ENCODE data around the gene PDE6G.

PDE6G gene

DNA sequence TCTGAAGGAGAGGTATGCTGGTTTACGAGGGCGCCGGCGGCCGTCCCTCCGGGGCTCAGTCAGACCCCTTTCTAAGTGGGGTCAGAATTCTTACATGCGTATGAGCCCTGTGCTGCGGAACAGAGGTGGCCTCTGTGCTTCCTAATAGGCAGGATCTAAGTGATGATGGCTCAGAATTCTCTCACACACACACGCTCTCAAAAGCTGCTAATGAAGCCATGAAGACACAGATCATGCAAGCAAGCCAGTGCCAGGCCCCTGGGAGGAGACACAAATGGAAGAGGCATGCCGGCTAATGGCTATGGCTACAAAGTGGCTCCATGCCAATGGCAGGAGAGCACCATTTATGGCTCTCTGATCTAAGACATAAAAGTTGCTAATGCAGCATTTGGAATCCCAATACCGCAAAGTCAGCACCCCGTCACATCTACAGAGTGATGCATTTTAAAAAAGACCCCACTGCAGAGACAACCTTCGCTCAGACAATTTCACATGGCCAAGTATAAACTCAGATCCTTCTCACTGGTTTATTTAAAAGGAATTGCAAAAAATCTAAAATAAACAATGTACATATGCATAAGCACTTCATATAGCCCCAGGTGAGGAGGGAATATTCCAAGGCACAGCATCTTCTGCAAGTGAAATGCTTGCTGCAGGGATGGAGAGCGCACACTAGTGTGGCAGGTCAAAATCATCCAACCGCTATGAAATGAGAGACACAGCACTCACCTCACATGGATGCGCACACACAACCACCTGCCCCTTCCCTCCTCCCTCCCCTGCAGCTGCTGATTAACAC is 44.0 kb downstream of the PDE6G start:
- no peak overlapping the region for H2AFZ ChIP-seq (ENCODE audit: low read depth, low read length)
- H3K9ac ChIP-seq (ENCODE audit: low read length): no peak overlapping the region
- H3K4me1 ChIP-seq (ENCODE audit: low read length): no peaks in the 10 kb centered on the region
- peaks cover 55% of the 10 kb centered on the region for H3K36me3 ChIP-seq (replicated peaks; ENCODE audit: low read depth, low read length)
- TF ChIP-seq, protein P1, sequence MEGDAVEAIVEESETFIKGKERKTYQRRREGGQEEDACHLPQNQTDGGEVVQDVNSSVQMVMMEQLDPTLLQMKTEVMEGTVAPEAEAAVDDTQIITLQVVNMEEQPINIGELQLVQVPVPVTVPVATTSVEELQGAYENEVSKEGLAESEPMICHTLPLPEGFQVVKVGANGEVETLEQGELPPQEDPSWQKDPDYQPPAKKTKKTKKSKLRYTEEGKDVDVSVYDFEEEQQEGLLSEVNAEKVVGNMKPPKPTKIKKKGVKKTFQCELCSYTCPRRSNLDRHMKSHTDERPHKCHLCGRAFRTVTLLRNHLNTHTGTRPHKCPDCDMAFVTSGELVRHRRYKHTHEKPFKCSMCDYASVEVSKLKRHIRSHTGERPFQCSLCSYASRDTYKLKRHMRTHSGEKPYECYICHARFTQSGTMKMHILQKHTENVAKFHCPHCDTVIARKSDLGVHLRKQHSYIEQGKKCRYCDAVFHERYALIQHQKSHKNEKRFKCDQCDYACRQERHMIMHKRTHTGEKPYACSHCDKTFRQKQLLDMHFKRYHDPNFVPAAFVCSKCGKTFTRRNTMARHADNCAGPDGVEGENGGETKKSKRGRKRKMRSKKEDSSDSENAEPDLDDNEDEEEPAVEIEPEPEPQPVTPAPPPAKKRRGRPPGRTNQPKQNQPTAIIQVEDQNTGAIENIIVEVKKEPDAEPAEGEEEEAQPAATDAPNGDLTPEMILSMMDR (IDR thresholded peaks at IDR 0.05; ENCODE audit: low read depth, low read length): no peak
- no peak for TF ChIP-seq EZH2phosphoT487 (IDR thresholded peaks at IDR 0.05; ENCODE audit: low read depth)
- no peaks in the 10 kb centered on the region for H3K9me3 ChIP-seq (ENCODE audit: insufficient read depth, low read length)
- no peaks in the 10 kb centered on the region for H3K27me3 ChIP-seq (ENCODE audit: low read depth, low read length)
- H3K4me2 ChIP-seq (ENCODE audit: low read length): no peak overlapping the region
- H4K20me1 ChIP-seq (ENCODE audit: insufficient read depth, low read length): no peaks in the 10 kb centered on the region; the same call in 1 of the 2 replicates
- no peak overlapping the region for H3K27ac ChIP-seq (ENCODE audit: low read length)
- H3K79me2 ChIP-seq (ENCODE audit: low read length): peaks cover 49% of the 10 kb centered on the region
- no peak overlapping the region for H3K4me3 ChIP-seq (ENCODE audit: low read length)

- Histone ChIP-seq H3K79me2 (ENCODE audit: low read length) (peaks cover 28% of the 10 kb centered on the region), H3K4me3 (ENCODE audit: low read length) (no peak overlapping the region), H3K36me3 (replicated peaks; ENCODE audit: low read depth, low read length) (peaks cover 55% of the 10 kb centered on the region), H2AFZ (ENCODE audit: low read depth, low read length) (no peak overlapping the region), H3K27me3 (ENCODE audit: low read depth, low read length) (no peaks in the 10 kb centered on the region), H3K4me1 (ENCODE audit: low read length) (no peaks in the 10 kb centered on the region), H3K9me3 (ENCODE audit: insufficient read depth, low read length) (no peaks in the 10 kb centered on the region), H4K20me1 (ENCODE audit: insufficient read depth, low read length) (no peaks in the 10 kb centered on the region; the same call in 1 of the 2 replicates), H3K4me2 (ENCODE audit: low read length) (no peak overlapping the region), H3K9ac (ENCODE audit: low read length) (no peak overlapping the region), H3K27ac (ENCODE audit: low read length) (no peak overlapping the region)
- TF ChIP-seq, protein P1 (IDR thresholded peaks at IDR 0.05; ENCODE audit: low read depth, low read length): no peak
- TF ChIP-seq EZH2phosphoT487 (IDR thresholded peaks at IDR 0.05; ENCODE audit: low read depth): no peak
Measured at GRCh38 chr17:81609541-81610311, 46.6 kb downstream of the PDE6G start.

DNA sequence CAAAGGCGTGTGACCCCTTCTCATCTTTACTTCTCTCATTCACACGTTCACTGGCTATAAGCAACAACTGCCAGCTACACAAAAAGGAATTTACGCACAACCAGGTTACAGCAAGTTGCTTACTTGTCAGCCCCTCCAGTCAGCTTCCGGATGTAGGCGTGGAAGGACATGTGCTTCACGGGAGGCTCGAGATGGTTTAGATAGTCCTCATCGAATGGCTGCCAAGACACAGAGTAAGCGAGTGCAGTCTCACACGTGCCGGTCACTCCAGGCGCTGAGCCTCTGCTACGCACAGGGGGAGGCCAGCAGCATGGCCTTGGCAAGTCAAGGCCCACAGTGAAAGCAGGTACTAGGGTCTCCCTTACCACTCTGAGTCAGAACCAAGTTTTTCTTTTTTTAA is 47.7 kb downstream of the PDE6G start:
- Histone ChIP-seq H3K27ac (ENCODE audit: low read length) (no peak overlapping the region), H3K9me3 (ENCODE audit: insufficient read depth, low read length) (no peaks in the 10 kb centered on the region), H2AFZ (ENCODE audit: low read depth, low read length) (no peak overlapping the region), H3K27me3 (ENCODE audit: low read depth, low read length) (no peaks in the 10 kb centered on the region), H3K4me3 (ENCODE audit: low read length) (no peak overlapping the region), H4K20me1 (ENCODE audit: insufficient read depth, low read length) (no peaks in the 10 kb centered on the region; the same call in 1 of the 2 replicates), H3K4me1 (ENCODE audit: low read length) (no peaks in the 10 kb centered on the region), H3K4me2 (ENCODE audit: low read length) (no peak overlapping the region), H3K79me2 (ENCODE audit: low read length) (peaks cover 20% of the 10 kb centered on the region), H3K9ac (ENCODE audit: low read length) (no peak overlapping the region), H3K36me3 (replicated peaks; ENCODE audit: low read depth, low read length) (peaks cover 56% of the 10 kb centered on the region)
- TF ChIP-seq EZH2phosphoT487 (IDR thresholded peaks at IDR 0.05; ENCODE audit: low read depth): no peak
- TF ChIP-seq, protein P1 (IDR thresholded peaks at IDR 0.05; ENCODE audit: low read depth, low read length): no peak

DNA sequence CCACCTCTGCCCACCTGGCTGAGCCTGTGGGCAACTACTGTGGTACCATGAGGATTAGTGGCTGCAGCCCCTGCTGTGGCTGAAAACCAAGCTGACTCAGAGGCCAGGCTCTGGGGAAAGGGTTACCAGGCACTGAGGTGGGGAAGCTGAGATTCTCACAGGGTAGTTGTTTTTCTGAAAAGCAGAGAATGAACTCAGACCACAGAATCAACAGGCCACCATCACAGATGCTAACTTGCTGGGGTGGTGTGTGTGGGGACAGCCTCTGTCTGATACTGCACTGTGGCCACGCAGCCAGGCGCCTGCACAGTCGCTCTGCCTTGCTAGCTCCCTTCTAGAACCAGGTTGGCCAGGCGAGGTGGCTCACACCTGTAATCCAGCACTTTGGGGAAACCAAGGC is 48.3 kb downstream of the PDE6G start:
- no peak overlapping the region for H3K4me2 ChIP-seq (ENCODE audit: low read length)
- H3K9ac ChIP-seq (ENCODE audit: low read length): no peak overlapping the region
- H2AFZ ChIP-seq (ENCODE audit: low read depth, low read length): no peak overlapping the region
- H3K79me2 ChIP-seq (ENCODE audit: low read length): peaks cover 15% of the 10 kb centered on the region
- H3K4me1 ChIP-seq (ENCODE audit: low read length): no peaks in the 10 kb centered on the region
- H3K27me3 ChIP-seq (ENCODE audit: low read depth, low read length): no peaks in the 10 kb centered on the region
- H3K9me3 ChIP-seq (ENCODE audit: insufficient read depth, low read length): no peaks in the 10 kb centered on the region
- no peak overlapping the region for H3K4me3 ChIP-seq (ENCODE audit: low read length)
- H4K20me1 ChIP-seq (ENCODE audit: insufficient read depth, low read length): no peaks in the 10 kb centered on the region; the same call in 1 of the 2 replicates
- peaks cover 51% of the 10 kb centered on the region for H3K36me3 ChIP-seq (replicated peaks; ENCODE audit: low read depth, low read length)
- TF ChIP-seq, protein P1 (IDR thresholded peaks at IDR 0.05; ENCODE audit: low read depth, low read length): no peak
- TF ChIP-seq EZH2phosphoT487 (IDR thresholded peaks at IDR 0.05; ENCODE audit: low read depth): no peak
- no peak overlapping the region for H3K27ac ChIP-seq (ENCODE audit: low read length)

Data from OCI-LY3 (cell line).